ENCODE data around the gene RBAK.
"Not testable (repeated sequence)": the region's sequence is repeated elsewhere in the genome, so short reads cannot be mapped to it uniquely, and the experiment has no call there.

RBAK gene

DNA sequence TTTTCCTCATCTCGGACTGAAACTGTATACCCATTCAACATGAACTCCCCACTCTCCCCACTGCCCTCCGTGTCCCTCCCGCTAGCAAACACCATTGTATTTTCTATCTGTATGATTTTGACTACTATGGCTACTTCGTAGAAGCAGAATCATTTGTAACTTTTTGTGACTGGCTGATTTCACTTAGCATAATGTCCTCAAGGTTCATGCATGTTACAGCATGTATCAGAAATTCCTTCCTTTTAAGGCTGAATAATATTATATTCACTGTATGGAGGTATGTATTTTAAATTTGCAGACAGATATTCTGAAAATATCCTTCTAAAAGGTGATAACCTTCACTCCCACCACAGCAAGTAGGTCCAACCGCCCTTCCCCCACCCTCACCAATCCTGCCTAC, 43.7 kb upstream of the RBAK start:
- no peak for DNase-seq (ENCODE audit: extremely low read depth, low read depth)
- TF ChIP-seq, protein P1, sequence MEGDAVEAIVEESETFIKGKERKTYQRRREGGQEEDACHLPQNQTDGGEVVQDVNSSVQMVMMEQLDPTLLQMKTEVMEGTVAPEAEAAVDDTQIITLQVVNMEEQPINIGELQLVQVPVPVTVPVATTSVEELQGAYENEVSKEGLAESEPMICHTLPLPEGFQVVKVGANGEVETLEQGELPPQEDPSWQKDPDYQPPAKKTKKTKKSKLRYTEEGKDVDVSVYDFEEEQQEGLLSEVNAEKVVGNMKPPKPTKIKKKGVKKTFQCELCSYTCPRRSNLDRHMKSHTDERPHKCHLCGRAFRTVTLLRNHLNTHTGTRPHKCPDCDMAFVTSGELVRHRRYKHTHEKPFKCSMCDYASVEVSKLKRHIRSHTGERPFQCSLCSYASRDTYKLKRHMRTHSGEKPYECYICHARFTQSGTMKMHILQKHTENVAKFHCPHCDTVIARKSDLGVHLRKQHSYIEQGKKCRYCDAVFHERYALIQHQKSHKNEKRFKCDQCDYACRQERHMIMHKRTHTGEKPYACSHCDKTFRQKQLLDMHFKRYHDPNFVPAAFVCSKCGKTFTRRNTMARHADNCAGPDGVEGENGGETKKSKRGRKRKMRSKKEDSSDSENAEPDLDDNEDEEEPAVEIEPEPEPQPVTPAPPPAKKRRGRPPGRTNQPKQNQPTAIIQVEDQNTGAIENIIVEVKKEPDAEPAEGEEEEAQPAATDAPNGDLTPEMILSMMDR (IDR thresholded peaks at IDR 0.05; ENCODE audit: low read depth, low read length), result no peak

DNA sequence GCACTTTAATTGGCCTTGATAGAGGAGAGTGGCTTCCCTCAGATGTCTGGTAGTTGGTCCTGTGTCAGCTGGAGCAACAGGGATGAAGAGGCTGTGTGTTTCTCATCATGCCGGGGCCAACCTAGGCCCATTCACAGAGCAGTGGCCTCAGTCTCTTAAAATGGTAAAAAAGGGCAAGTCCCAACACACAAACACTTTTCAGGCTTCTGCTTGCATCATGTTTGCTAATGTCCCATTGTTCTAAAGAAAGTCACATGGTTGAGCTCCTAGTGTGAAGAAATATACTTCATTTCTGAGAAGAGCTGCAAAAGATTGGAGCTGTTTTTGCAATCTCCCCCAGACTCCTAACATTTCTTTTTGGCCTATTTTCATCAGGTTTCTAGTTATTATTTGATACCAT, 40.6 kb upstream of the RBAK start:
- TF ChIP-seq, protein P1 (IDR thresholded peaks at IDR 0.05; ENCODE audit: low read depth, low read length), result no peak
- no peak for DNase-seq (ENCODE audit: extremely low read depth, low read depth)

DNA sequence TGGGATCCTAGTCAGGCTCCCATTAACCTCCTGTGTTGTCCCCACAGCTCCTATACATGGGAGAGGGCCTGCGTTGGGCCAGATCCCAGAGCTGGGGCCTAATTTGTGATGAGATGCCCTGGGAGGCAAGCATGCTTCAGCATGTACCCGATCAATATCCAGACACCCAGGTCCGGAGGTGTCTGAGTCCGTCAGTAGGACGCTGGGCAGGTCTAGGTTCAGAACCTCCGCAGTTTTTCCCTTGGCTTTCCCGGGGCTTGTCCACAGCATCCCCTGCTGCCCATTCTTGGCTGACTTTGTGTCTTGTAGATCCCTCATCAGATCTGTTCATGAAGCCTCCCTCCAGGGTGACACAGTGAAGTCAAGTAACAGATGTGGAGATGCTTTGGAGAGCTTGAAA, 32.7 kb upstream of the RBAK start:
- DNase-seq (ENCODE audit: extremely low read depth, low read depth), result no peak
- TF ChIP-seq, protein P1 (IDR thresholded peaks at IDR 0.05; ENCODE audit: low read depth, low read length), result no peak

DNA sequence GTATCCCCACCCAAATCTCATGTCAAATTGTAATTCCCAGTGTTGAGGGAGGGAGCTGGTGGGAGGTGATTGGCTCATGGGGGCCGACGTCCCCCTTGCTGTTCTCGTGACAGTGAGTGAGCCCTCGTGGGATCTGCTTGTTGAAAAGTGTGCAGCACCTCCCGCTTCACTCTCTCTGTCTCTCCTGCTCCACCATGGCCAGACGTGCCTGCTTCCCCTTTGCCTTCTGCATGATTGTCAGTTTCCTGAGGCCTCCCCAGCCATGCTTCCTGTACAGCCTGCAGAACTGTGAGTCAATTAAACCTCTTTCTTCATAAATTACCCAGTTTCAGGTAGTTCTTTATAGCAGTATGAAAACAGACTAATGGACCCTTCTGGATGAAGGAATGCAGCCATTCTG, 29.7 kb upstream of the RBAK start:
- not testable (repeated sequence) for DNase-seq (ENCODE audit: extremely low read depth, low read depth)

DNA sequence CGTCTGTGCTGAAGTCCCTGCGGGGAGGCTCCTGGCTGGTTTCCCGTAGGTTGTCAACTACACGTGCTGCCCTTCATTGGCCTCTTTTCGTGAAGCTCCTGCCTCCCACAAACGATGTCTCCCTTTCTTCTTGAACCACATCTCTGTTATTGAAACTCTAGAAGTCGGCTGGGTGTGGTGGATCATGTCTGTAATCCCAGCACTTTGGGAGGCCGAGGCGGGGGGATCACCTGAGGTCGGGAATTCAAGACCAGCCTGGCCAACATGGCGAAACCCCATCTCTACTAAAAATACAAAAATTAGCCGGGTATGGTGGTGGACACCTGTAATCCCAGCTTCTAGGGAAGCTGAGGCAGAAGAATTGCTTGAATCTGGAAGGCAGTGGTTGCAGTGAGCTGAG, 28.0 kb upstream of the RBAK start:
- not testable (repeated sequence) for DNase-seq (ENCODE audit: extremely low read depth, low read depth)

DNA sequence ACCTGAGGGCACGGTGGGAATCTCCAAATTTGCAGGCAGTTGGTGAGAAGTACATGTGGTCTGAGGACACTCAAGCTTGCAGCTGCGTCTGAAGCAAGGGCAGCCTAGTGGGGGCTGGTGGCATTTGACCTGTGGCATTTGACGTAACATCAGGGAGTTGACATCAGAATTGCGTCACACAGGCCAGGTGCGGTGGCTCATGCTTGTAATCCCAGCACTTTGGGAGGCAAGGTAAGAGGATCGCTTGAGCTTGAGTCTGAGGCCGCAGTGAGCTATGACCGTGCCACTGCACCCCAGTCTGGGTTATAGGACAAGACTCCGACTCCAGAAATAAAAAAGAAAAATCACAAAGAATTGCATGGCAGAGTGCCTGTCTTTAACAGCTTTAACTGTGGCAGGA, 25.6 kb upstream of the RBAK start:
- DNase-seq (ENCODE audit: extremely low read depth, low read depth), result no peak
- TF ChIP-seq, protein P1 (IDR thresholded peaks at IDR 0.05; ENCODE audit: low read depth, low read length), result no peak

DNA sequence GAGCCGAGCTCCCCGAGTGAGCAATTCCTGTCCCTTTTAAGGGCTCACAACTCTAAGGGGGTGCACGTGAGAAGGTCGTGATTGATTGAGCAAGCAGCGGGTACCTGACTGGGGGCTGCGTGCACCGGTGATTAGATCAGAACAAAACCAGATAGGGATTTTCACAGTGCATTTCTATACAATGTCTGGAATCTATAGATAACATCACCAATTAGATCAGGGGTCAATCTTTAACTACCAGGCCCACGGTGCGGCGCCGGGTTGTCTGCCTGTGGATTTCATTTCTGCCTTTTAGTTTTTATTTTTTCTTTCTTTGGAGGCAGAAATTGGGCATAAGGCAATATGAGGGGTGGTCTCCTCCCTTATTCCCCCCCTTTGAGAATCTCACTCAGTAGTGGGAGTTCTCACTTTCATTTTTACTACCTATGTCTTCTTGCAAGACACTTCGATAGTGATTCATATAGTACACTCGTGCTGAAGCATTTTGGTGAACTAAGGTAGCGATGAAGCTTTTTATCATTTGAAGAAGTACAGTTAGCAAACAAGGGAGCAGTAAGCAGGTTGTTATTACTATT, 24.6 kb upstream of the RBAK start:
- not testable (repeated sequence) for DNase-seq (ENCODE audit: extremely low read depth, low read depth)

DNA sequence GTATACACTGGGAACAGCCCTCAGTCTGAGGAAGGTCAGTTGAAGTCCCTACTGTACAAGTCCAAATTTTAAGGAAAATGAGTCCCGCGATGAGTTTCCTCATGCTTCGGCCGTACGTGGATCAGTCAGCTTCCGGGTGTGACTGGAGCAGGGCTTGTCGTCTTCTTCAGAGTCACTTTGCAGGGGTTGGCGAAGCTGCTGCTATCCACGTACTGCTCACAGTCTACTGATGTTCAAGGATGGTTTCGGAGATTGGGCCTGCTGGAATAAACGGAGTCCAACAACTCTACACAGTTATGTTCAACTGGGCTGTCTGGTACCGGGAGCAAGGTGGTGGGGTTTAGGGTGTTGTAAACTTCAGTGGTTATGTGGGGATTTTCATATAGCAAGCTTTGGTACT, 22.0 kb upstream of the RBAK start:
- DNase-seq (ENCODE audit: extremely low read depth, low read depth), result not testable (repeated sequence)

DNA sequence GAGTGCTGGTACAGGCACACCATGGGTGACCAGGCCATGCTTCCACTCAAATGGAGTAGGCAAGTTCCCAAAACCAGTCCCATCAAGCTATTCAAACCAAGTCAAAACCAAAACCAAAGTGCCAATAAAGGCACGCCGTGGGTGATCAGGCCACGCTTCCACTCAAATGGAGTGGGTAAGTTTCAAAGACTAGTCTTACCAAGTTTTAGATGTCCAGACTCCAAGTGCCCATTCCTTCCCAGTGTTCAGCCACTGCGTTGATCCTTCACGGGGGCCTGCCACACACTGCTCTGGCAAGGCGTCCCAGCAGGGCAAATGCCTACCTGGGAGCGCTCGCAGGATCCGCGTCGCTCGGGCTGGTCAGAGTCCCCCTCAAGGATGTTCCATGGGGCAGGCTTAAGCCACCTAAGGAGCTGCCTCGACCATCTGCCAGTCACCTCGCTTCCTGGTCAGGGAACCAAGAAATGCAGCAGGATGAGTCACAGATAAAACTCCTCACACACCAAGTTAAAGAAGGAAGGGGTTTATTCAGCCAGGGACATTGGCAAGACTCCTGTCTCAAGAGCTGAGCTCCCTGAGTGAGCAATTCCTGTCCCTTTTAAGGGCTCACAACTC, 17.8 kb upstream of the RBAK start:
- DNase-seq (ENCODE audit: extremely low read depth, low read depth), result not testable (repeated sequence)

DNA sequence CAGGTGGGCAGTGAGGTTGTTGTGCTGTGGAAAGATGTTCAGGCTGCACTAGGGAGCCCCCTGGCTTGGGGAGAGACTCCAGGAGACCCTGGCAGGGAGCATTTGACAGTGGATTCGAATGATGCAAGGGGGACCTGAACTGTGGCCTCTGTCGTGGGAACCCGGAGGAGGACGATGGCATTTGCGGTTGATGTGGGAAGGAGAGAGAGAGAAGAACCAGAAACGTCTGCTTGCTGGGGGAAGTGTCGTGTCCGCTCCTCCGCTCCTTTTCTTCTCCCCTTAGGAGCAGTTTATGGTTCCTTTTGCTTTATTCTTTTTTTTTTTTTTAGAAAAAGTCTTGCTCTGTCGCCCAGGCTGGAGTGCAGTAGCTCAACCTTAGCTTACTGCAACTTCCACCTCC, 12.5 kb upstream of the RBAK start:
- not testable (repeated sequence) for DNase-seq (ENCODE audit: extremely low read depth, low read depth)

DNA sequence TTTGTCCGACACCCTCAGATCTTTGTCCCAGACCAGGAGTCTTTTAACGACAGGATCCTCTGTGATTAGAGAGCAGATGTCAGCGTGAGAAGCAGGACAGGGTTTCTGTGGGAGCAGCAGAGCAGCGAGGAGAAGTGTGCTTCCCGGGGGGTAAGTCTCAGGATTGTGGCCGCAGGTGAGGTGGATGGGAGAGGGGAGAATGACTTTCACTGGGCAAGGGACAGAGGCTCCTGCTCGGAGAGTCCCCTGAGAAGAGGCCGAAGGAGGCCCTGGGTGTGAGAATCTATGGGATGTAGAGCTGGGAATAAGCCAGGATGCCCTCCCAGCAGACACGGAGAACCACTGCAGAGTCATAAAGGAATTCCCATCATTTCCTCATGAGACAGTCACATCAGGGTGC, 10.4 kb upstream of the RBAK start:
- no peak for DNase-seq (ENCODE audit: extremely low read depth, low read depth)
- TF ChIP-seq, protein P1 (IDR thresholded peaks at IDR 0.05; ENCODE audit: low read depth, low read length), result no peak
